Stimulated activated CD4-positive, alpha-beta T cell treated with anti-CD3 and anti-CD28 coated beads, Interleukin-2, amount 100 ng/mL, for 24 hours (primary cell): ENCODE results near the gene JARID2.

Experiments used
- DNase-seq, 2 donors: peaks; one replicate each; pipeline ENCODE4 v3.0.0-alpha.2; 2020

The JARID2 gene

GRCh38 chr6:15245361-15246216 lies at the start of gene JARID2:
TSS of gene JARID2 (plus strand) at chr6:15246069. CDS start at chr6:15246540, 471 bp downstream.
- DNase-seq = peak; percentile 96 to 97

DNA sequence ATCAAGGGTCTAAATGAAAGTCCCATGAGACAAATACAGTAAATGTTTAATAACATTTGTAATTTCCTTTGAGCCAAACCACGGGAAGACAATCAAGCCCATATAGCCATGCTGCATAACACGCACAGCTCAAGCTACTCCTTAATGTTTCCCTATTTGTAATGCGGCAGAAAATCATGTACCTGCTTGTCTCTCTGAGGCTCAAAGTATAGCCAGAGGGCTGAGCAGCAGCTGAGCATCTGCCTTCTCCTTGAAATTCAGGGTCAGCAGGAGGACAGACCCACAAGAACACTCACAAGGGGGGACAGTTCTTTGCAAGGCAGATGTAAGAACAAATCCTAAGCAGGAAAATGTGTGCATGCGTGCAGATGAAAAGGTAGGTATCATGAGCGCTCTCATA lies 45.8 kb upstream of the JARID2 start:
- no peak for DNase-seq

- no peak for DNase-seq
These were observed 40.5 kb upstream of the JARID2 start for GRCh38 chr6:15205321-15205720.

DNA sequence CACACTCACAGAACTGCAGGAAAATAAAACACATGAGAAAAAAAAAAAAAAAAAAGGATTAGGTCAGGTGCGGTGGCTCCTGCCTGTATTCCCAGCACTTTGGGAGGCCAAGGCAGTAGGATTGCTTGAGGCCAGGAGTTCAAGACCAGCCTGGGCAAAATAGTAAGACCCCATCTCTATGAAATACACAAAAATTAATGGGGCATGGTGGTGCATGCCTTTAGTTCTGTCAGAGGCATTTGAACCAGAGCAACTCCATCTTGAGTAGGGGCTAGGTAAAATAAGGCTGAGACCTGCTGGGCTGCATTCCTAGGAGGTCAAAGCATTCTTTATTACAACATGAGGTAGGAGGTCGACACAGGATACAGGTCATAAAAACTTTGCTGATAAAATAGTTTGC lies 39.0 kb upstream of the JARID2 start:
- DNase-seq = no peak

DNA sequence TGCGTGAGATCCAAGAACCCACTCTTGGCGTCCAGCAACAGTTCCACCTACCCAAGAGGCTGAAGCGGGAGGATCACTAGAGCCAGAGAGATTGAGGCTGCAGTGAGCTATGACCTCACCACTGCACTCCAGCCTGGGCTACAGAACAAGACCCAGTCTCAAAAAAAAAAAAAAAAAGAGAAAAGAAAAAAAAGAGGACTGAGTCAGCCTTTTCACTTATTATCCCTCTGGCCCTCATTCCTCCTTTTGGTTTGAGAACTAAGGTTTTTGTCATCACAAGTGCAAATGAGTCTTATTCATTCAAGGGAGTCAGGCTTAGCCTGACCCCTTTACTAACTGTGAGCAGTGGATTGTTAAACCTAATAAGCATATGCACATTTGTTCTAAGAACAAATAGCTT lies 37.9 kb upstream of the JARID2 start:
- DNase-seq = no peak

DNA sequence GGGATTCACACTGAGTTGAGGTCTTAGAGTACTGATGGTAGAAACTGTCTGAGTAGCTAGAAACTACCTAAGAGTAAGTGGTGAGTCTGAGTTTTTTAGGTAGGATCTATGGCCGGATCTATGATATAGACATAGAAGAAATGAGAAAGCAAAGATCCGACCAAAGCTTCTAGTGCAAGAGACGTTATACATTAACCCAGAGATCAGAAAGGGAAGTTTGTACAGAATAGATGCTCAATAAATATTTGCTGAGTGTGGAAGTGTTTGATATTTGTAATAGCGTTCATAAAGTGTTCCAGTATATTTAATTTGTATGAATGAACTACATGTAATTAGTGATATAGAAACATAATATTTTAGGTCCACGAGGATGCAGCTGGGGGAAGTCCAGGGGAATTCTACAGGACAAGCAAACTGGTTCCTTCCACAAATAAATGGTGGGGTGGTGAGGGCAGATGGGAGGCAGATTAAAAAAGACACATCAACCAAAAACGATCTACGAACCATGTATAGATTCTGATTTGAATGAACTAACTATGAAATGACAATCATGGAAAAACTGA lies 31.9 kb upstream of the JARID2 start:
- DNase-seq = no peak

GRCh38 chr6:15218401-15218800 lies 27.5 kb upstream of the JARID2 start:
- no peak for DNase-seq

DNA sequence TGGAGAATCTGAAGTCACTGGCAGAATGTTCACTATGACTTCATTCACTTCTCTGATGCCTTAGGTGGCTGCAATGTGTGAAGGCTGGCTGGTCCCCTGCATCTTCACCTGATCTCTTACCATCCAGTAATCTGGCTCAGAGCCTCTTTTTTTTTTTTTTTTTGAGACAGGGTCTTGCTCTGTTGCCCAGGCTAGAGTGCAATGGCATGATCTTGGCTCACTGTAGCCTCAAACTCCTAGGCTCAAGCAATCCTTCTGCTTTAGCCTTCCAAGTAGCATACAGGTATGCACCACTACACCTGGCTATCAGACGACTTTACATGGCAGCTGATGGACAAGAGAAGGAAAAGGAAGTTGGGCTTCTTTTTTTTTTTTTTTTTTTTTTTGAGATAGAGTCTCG lies 25.8 kb upstream of the JARID2 start:
- no peak for DNase-seq

DNA sequence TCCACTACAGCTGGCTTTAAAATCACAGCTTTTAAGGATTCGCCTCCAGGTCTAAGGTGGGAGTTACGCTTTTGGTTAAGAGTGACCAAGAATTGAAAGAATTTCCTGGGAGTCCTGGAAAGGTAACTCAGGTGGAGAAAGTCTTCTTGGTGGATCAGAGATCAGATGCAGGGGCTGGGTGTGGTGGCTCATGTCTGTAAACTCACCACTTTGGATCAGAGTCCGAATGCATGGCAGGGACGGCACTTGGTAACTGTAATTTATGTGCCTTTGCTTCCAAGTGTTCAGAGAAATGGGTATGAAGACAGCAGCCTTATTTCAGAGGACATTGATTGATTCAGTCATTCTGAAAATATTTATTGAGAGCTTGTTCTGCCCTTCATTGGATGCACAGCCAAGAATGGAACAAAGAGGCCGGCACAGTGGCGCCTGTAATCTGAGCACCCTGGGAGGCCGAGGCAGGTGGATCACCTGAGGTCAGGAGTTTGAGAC lies 18.0 kb upstream of the JARID2 start:
- DNase-seq = no peak

GRCh38 chr6:15230827-15231226 lies 15.0 kb upstream of the JARID2 start:
- no peak for DNase-seq

DNA sequence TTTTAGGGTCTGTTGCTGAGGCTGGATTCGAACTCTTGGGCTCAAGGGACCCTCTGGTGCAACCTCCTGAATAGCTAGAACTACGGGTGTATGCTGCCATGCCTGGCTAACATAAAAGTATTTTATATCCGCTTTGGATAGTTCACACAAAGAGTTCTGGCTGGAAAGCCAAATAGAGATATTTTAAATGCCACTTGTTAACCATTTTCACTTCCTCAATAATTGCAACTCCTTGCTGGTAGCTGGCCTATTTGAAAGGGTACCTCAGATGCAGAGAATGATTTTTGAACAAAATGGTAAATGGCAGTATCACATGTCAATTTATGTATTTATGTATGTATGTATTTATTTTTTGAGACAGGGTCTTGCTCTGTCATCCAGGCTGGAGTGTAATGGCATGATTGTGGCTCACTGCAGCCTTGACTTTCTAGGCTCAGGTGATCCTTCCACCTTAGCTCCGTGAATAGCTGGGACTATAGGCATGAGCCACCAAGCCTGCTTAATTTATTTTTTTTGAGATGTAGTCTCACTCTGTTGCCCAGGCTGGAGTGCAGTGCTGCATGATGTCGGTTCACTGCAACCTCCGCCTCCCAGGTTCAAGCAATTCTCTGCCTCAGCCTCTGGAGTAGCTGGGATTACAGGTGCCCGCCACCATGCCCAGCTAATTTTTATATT lies 12.9 kb upstream of the JARID2 start:
- no peak for DNase-seq

GRCh38 chr6:15234068-15234758 lies 11.7 kb upstream of the JARID2 start:
- DNase-seq = no peak

DNA sequence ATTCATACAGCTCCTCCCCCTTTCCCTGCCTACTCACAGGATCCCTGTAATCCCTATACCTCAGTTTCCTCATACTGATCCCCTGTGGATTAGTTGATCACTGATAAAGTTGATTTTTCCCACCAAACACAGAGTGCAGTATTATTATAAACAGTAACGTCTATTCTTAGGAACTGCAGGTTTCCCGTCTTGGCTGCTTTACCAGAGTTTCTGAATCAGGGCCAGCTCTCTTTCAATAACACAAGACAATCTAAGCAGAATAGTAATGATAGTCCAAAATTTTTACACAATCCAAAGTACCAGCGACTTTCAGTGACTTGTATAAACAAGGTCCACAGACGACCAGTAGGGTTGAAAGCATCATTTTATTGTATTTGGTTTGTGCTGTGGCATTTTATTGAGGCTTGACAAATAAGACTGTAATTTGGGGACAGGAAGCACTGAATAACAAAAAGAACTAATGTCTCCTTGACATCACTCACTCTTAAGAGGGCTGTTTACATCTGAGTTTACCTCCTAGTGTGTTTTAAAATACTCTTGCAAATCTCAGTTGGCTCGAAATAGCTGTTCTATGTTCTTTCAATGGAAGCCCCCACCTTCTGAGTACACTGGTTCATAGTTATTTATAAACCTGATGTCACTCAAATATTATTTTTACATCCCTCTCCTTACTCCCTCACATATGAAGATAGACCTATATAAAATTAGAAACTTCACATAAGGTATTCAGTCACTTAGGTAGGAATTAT lies 6.1 kb upstream of the JARID2 start:
- no peak for DNase-seq

DNA sequence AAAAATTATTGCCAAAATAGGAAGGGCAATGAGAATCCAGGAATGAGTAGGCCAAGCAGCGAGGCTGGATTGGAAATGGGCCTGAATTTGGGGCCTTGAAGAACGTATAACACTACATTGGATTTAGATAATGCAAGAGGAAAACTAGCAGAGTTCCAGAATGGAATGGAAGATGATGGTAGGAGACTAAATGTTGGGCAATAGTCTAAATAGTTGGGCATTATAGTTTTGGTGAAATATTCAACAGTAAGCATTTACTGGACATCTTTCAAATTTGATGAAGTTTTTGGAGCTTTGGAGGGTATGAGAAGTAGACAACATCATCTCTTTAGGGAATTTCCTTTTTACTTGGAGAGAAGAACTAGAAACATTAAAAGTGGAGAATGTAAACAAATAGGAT lies 3.4 kb upstream of the JARID2 start:
- no peak for DNase-seq

DNA sequence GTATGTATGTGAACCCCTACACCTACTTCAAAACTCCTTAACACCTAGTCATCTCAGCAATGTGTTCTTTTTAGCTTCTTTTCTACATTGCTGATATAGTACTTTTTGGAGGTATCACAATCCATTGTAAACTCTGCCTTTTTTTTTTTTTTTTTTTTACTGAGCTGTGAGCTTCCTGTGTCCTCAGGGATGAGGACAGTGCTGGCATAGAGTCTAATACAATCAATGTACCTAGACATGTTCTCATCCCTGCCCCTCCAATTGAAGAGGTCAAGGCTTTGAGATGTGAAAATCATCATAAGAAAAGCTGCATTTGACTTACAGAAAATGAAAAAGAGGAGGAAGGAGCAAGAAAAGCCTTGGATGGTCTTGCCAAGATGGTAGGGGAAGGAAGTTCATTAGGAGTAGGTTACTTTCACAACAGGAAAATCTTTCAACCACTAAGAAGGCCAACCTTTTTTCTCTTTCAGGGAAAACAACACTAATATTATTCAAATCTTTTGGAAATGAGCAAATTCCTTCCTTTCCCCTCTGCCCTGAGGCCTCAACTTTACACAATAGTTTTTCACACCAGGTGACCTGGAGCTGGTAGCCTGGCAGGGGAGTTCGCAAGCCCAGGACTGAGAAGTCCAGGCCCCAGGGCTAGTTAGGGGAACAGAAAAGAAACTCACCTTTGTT lies 2.8 kb upstream of the JARID2 start:
- DNase-seq = no peak

DNA sequence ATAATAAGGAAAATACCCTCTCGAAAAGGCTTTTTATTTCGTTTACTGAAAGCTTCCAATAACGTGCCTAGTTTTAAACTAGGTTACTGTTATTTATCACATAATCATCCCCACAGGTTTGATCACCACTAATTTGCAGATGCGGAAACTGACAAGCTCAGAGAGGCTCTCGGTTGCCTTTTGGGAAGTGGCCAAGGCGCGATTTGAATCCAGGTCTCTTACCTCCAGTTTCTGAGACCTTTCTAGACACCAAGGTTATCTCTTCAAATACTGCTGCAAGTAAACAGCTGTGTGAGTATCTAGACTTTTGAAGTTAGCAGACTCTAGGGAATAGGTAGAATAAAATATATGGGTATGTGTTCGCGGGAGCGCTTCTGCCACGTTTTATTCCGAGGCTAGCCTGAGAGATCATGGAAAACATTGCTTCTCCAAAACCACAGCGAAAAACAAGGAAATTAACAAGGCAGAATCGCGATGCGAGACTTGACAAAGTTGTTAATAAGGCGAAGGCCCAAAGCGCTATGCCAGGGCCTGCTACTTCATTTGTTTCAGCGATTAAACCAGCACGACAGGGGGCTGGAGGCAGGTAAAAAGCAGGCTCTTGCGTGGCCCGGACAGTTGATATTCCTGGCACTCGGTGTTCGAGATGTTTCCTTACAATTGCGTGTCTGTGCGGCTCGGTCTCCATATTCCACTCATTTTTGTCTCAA lies 1.8 kb upstream of the JARID2 start:
- no peak for DNase-seq

- peak; percentile 58 to 63 for DNase-seq
These were observed 1.1 kb upstream of the JARID2 start for GRCh38 chr6:15244620-15245360.

- no peak for DNase-seq
These were observed 372 bp downstream of the JARID2 start for GRCh38 chr6:15246217-15246665.

DNA sequence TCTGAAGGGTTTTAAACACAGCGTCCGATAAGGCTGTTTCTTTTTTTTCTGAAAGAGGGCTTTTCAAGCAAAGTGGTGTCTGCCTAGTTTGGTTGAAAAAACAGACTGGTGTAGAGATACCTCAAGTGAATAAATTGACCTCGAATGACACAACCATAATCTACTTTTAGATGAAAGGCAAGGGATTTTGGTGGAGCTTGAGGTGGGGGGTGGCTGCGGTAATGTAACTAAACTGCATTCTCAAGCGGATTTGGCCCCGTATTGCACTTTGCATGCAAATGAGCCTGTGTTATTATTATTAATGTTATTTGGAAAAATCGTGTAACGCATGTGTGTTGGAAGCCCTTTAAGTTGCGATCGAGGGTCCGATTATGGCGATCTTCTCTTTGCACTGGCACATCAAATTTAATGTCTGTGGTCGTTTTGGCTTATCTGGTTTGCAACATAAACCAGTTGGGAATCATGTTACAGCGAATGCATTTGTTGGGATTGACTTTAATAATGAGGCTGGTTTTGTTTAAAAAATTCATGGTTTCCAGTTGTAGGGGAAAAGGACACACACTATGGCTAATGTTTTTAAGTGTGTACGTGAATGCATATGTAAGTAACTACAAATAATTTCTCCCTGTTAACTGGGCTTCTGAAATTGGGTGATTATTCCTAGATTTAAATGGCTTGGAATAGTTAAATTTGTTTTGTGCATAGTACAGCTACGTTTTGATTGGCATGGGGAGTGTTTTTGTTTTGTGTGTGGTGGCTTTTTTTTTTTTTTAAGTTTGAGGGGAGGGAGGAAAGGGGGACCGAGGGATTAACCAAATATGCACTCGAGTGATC lies 1.0 kb downstream of the JARID2 start:
- DNase-seq = peak in 1 of 2 donors; percentile 33
